ENCODE measurements around the gene IGF2BP2.
"Not testable (repeated sequence)": the region's sequence is repeated elsewhere in the genome, so short reads cannot be mapped to it uniquely, and the experiment has no call there.

IGF2BP2 gene

GRCh38 chr3:185677146-185677829, 147.6 kb downstream of the IGF2BP2 start:
- DNase-seq (ENCODE audit: low read depth in 2 of 2), result no peak

GRCh38 chr3:185667574-185667973, 157.3 kb downstream of the IGF2BP2 start:
- no peak for DNase-seq (ENCODE audit: low read depth in 2 of 2)

DNA sequence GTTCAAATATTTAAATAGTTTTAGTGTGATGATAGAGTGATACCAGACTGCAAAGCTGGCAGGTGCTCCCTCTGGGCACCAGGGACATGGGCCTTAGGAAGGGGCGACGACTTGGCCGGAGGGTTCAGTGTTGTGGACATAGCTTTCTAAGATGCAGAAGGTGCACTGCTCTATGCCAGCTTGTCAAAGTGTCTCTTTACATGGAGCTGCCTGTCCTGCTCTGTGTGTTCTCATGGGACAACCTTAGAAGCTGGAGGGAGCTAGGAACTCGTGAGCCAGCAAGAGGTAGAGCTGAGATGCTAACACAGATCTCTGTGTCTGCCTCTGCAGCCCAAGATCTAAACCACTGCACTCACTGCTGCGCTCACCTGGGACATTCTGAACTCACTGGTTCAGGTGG, 160.9 kb downstream of the IGF2BP2 start:
- no peak for DNase-seq (ENCODE audit: low read depth in 2 of 2)

- DNase-seq (ENCODE audit: low read depth in 2 of 2), result no peak
Observed at GRCh38 chr3:185661772-185662171, 163.1 kb downstream of the IGF2BP2 start.

DNA sequence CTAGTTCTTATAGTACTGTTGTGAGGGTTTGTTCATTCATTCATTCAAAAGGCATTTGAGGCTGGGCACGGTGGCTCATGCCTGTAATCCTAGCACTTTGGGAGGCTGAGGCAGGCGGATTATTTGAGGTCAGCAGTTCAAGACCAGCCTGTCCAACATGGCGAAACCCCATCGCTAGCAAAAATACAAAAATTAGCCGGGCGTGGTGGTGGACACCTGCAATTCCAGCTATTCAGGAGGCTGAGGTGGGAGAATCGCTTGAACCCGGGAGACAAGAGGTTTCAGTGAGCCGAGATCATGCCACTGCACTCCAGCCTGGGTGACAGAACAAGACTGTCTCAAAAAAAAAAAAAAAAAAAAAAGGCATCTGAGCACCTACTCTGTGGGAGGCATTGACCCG, 163.5 kb downstream of the IGF2BP2 start:
- DNase-seq (ENCODE audit: low read depth in 2 of 2), result not testable (repeated sequence)

GRCh38 chr3:185659942-185660921, 164.6 kb downstream of the IGF2BP2 start:
- peak; percentile 38 to 45 for DNase-seq (ENCODE audit: low read depth in 2 of 2)

DNA sequence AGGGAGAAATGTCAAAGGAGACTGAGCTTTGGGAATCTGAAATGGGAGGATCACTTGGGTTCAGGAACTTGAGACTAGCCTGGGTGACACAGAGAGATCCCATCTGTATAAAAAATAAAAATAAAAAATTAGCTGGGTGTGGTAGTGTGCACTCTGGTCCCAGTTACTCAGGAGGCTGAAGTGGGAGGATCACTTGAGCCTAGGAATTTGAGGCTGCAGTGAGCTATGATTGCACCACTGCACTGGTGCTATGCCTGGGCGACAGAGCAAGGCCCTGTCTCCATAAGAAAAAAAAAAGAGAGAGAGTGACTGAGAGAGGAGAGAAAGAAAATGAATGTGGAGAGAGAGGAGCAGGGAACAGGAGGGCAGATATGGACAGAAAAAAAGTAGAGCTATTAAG, 165.9 kb downstream of the IGF2BP2 start:
- DNase-seq (ENCODE audit: low read depth in 2 of 2), result no peak

DNA sequence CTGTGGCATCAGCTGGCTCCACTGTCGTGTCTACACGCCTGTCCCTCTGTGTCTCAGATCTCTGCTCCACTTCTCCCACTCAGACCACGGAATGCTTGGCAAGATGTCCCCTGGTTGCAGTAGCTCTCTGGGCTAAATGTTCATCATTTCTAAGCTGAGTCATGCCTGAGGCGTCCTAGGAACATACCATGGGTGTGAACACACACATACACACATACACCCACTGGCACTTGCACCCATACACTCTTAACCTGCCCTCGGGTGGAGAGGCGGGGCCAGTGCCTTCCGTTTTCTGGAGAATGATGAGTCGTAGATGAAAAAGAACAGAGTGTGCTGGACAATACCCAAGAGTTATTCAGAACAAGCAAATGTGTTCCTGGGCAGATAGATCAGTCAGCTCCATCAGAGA, 166.3 kb downstream of the IGF2BP2 start:
- DNase-seq (ENCODE audit: low read depth in 2 of 2), result no peak

GRCh38 chr3:185657691-185658503, 166.9 kb downstream of the IGF2BP2 start:
- no peak for DNase-seq (ENCODE audit: low read depth in 2 of 2)

GRCh38 chr3:185657211-185657610, 167.6 kb downstream of the IGF2BP2 start:
- DNase-seq (ENCODE audit: low read depth in 2 of 2), result no peak

GRCh38 chr3:185656321-185656840, 168.5 kb downstream of the IGF2BP2 start:
- no peak for DNase-seq (ENCODE audit: low read depth in 2 of 2)

DNA sequence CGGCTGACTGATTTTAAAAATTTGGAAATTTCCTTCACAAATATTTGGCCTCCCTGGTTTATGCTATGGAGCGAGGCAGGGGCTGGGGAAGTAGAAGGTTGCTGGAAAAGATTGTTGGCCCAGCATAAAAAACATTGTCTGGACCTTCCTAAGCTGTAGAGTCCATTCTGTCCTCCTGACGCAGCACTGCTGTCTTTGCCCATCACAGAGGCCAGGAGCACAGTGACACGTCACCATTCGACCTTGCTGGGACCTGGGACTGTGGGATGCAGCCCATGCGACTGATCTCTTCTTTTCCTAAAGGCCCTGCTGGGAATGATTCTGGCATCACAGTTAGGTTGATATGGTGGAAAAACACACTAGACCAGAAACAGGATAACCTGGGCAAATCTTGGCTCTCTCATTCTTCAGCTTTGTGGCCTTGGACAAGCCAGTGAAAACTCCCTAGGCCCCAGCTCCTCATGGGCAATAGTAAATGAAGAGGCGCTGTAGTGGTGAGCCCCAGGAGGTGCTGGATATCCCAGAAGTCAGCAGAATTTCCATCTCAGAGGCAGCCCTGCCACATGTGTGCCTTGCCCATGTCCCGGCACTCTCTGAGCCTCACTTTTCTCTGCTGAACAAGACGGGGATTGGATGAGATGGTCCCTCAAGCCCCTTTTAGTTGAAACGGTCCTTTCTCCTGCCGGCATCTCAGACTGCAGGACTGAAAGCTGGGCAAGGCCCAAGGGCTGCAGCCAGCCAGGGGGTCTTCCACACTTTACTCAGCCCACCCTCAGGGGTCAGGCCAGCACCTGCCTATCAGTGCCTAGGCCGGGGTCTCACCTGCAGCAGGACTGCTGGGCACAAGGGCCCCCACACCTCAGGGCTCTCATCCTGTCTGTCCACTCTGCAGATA, 169.2 kb downstream of the IGF2BP2 start:
- DNase-seq (ENCODE audit: low read depth in 2 of 2), result no peak

- DNase-seq (ENCODE audit: low read depth in 2 of 2), result no peak
Observed at GRCh38 chr3:185654758-185655145, 170.1 kb downstream of the IGF2BP2 start.

- DNase-seq (ENCODE audit: low read depth in 2 of 2), result no peak
Observed at GRCh38 chr3:185653949-185654757, 170.7 kb downstream of the IGF2BP2 start.

DNA sequence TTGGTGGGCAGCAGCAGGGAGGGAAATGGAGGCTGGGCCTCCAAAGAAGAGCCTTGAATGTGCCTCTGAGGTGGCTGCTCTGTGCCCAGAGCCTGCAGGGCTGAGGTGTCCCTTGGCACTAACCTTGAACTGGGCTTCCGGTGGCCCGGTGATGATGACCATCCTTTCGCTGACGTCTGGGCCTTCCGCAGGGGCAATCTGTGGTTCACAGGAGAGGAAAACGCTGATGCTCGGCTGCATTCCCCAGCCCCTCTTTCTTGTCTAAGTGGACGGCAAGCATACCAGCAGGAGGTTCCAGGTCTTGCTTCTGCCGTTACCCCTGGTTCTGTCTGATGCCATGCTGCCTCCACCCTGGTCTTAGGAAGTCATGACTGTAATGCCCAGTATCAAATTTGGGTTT, 172.9 kb downstream of the IGF2BP2 start:
- DNase-seq (ENCODE audit: low read depth in 2 of 2), result no peak

DNA sequence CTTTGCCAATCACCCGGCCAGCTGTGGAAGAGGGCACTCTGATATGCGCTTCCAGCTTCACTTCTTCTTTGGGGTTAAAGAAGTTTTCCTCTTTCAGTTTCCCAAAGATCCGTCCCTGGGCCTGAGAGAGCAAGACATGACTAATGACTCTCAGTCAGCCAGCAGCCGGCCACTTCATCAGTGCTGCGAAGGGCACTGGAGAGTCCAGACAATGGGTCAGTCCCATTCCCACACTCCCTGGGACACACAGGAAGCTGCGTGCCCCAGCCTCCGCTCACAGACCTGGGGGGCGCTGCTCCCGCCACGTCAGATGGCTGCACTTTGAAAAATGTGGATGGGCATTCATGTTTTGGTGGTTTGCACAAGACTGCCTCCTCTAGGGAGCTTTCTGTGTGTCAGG, 175.4 kb downstream of the IGF2BP2 start:
- DNase-seq (ENCODE audit: low read depth in 2 of 2), result no peak

- no peak for DNase-seq (ENCODE audit: low read depth in 2 of 2)
Observed at GRCh38 chr3:185648396-185648795, 176.4 kb downstream of the IGF2BP2 start.

DNA sequence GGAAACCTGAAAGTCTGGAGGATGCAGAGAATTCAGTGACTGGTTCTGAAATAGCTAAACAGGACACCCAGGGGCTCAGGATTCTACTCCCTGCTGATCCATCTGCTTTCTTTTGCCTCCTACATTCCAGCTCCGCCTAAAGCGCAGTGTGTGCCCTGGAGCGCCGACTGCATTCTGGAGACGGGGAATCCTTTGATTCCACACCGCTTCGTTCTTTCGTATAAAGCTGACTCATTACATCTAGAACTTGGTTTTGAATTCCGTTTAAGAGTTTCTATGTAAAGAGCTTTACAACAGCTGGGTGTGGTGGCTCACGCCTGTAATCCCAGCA, 177.0 kb downstream of the IGF2BP2 start:
- no peak for DNase-seq (ENCODE audit: low read depth in 2 of 2)

GRCh38 chr3:185647134-185647879, 177.5 kb downstream of the IGF2BP2 start:
- no peak for DNase-seq (ENCODE audit: low read depth in 2 of 2)
